ENCODE data around the gene ZNF74. TPM values are rescaled to one million over a fixed set of nuclear protein-coding genes. Genes with fewer than 3 reads are reported as not detected.

Gene ZNF74
- polyA plus RNA-seq, 2 of the 4 experiments (the other 2 are of a cell fraction): 4.3 to 7.4 TPM

DNA sequence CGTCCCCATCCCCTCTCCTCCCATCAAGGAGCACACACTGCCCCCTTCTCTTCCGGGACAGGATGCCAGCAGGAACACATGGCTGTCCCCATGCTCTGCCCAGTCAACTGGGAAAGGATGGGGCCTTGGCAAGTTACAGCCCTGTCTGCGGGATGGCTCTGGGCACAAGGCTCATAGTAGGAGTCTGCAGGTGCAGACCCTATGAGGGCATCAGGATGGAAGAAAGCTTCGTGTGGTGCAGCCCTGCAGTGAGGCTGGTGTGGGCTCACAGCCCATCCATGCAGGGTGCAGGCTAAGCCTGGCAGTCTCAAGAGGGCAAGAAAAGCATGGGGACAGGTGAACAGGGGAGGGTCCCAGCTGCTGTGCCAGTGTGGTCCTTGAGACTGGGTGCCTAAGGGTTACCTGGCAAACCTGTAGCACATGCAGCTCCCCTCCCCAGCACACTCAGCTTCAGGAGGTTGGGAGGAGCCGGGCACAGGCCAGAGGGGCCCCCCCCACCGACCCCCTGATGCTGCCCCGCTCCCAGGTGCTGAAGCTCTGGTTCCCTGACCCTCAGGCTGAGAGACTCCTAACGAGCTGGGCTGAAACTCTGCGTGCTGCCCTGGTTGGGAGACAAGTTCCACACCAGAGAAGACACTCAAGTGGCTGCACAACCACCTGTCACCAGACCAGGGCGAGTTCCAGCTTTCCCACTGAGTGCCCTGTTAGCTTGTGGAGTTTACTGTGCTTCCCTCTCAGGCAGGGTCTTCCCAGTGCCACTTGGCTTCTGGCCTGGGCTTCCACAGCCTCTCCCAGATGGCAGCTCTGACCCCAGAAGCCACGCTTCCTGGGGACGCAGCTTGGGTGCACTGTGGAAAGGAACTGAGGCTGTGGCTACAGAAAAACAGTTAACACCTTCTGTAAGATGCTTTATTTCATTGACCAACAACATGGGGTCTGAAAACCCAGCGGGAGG lies 47.0 kb downstream of the ZNF74 start:
- no peak overlapping the region for H3K27ac ChIP-seq
- H3K4me1 ChIP-seq: no peaks in the 10 kb centered on the region
- DNase-seq (ENCODE audit: low read depth in 1 of 2, low spot score in 1 of 2): no peak
- TF ChIP-seq, protein P1, sequence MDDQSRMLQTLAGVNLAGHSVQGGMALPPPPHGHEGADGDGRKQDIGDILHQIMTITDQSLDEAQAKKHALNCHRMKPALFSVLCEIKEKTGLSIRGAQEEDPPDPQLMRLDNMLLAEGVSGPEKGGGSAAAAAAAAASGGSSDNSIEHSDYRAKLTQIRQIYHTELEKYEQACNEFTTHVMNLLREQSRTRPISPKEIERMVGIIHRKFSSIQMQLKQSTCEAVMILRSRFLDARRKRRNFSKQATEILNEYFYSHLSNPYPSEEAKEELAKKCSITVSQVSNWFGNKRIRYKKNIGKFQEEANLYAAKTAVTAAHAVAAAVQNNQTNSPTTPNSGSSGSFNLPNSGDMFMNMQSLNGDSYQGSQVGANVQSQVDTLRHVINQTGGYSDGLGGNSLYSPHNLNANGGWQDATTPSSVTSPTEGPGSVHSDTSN (IDR thresholded peaks at IDR 0.05): no peak
- TF ChIP-seq, protein P2, sequence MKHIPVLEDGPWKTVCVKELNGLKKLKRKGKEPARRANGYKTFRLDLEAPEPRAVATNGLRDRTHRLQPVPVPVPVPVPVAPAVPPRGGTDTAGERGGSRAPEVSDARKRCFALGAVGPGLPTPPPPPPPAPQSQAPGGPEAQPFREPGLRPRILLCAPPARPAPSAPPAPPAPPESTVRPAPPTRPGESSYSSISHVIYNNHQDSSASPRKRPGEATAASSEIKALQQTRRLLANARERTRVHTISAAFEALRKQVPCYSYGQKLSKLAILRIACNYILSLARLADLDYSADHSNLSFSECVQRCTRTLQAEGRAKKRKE (CRISPR knock-in tag; IDR thresholded peaks at IDR 0.05; ENCODE audit: low read depth): no peak
- TF ChIP-seq JUN (IDR thresholded peaks at IDR 0.05) (no peak), BHLHE40 (IDR thresholded peaks at IDR 0.05; ENCODE audit: low read depth, low read length) (no peak), GATA3 (IDR thresholded peaks at IDR 0.05; ENCODE audit: borderline replicate concordance) (no peak), CBX8 (IDR thresholded peaks at IDR 0.05) (no peak), HOXB5 (CRISPR knock-in tag; IDR thresholded peaks at IDR 0.05) (no peak), CHD4 (IDR thresholded peaks at IDR 0.05; ENCODE audit: borderline replicate concordance) (no peak), PHF8 (IDR thresholded peaks at IDR 0.05; ENCODE audit: borderline replicate concordance, low read depth) (no peak), FOXS1 (CRISPR knock-in tag; IDR thresholded peaks at IDR 0.05) (no peak), TP53 (CRISPR knock-in tag; IDR thresholded peaks at IDR 0.05) (no peak), HOXB13 (CRISPR knock-in tag; IDR thresholded peaks at IDR 0.05; ENCODE audit: low read depth) (no peak), ZSCAN20 (CRISPR knock-in tag; IDR thresholded peaks at IDR 0.05) (no peak), NPAS2 (CRISPR knock-in tag; IDR thresholded peaks at IDR 0.05; ENCODE audit: borderline replicate concordance) (no peak), JUNB (IDR thresholded peaks at IDR 0.05) (no peak), EHMT2 (IDR thresholded peaks at IDR 0.05; ENCODE audit: low read depth) (no peak), POLR2A (IDR thresholded peaks at IDR 0.05; ENCODE audit: low read length) (no peak)
- TF ChIP-seq, protein P3, sequence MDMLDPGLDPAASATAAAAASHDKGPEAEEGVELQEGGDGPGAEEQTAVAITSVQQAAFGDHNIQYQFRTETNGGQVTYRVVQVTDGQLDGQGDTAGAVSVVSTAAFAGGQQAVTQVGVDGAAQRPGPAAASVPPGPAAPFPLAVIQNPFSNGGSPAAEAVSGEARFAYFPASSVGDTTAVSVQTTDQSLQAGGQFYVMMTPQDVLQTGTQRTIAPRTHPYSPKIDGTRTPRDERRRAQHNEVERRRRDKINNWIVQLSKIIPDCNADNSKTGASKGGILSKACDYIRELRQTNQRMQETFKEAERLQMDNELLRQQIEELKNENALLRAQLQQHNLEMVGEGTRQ (IDR thresholded peaks at IDR 0.05): no peak
- TF ChIP-seq, protein P4, sequence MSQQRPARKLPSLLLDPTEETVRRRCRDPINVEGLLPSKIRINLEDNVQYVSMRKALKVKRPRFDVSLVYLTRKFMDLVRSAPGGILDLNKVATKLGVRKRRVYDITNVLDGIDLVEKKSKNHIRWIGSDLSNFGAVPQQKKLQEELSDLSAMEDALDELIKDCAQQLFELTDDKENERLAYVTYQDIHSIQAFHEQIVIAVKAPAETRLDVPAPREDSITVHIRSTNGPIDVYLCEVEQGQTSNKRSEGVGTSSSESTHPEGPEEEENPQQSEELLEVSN (IDR thresholded peaks at IDR 0.05; ENCODE audit: borderline replicate concordance, low read depth): no peak
- WGBS (ENCODE audit: missing lambda C conversion rate): 52% methylated on average over 7 of the region's 13 CpGs
- ChIA-PET POLR2A (no interaction called here), CTCF (interaction anchor here (0.7 to 1.4 kb wide), 3 partner anchors 13 to 23 kb away, joined by 3 to 4 read pairs (median 4); no protein-coding TSS in a partner anchor)
- H3K4me3 ChIP-seq: no peak overlapping the region
- no peak for FAIRE-seq
- ATAC-seq: no peak
- no peak overlapping the region for H3K4me2 ChIP-seq
- no peaks in the 10 kb centered on the region for H3K9me3 ChIP-seq

DNA sequence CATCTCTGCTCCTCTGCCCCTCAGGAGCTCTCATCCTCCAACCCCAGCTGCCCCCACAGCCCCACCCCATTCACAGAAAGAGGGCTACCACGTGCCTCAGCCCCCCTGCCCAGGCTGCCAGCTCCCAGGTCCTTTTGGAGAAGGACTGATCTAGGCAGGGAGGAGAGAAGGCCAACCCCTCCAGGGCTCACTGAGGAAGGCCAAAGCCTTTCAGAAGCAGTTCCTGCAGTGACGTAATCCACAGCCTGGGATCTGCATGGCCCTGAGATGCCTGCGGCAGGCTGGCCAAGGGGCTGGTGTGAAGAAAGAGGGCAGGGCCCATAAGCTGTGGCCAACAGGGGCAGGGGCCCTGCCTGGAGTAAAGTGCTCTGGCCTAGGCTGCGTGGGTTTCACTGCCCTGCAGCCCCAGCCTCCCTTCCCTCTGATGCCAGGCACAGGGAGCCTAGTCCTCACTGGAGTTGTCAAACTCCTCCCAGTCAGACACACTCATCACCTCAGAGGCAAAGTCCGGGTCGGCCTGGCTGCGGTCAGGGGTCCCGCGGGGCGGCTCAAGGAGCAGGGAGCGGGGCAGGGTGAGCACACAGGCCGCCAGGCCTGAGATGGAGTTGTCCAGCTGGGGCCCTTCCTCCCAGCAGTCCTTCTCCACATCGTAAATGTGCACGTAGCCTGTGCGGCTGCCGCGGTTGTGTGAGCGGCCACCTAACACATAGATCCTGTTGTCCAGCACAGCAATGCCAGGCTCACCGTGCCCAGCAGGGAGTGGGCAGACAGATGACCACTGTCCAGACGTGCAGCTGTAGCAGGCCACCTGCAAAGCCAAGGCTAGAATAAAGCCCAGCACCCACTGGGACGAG lies 47.9 kb downstream of the ZNF74 start:
- no peak for DNase-seq (ENCODE audit: low read depth in 1 of 2, low spot score in 1 of 2)
- no peak overlapping the region for H3K4me2 ChIP-seq
- H3K4me3 ChIP-seq: no peak overlapping the region
- no peaks in the 10 kb centered on the region for H3K4me1 ChIP-seq
- no peaks in the 10 kb centered on the region for H3K9me3 ChIP-seq
- H3K27ac ChIP-seq: no peak overlapping the region
- POLR2A ChIA-PET: no interaction called here
- no peak for FAIRE-seq
- 93% methylated on average over 11 of the region's 21 CpGs for WGBS (ENCODE audit: missing lambda C conversion rate)
- ATAC-seq: no peak
- CTCF ChIA-PET: interaction anchor here (0.7 to 1.4 kb wide), 2 partner anchors 14 to 24 kb away, joined by 3 to 4 read pairs; no protein-coding TSS in a partner anchor
- TF ChIP-seq CBX8 (IDR thresholded peaks at IDR 0.05) (no peak), RNF2 (IDR thresholded peaks at IDR 0.05; ENCODE audit: borderline replicate concordance, low read depth) (no peak), MAZ (IDR thresholded peaks at IDR 0.05; ENCODE audit: borderline replicate concordance, low read depth, low read length) (no peak), EHMT2 (IDR thresholded peaks at IDR 0.05; ENCODE audit: low read depth) (no peak), JUNB (IDR thresholded peaks at IDR 0.05) (no peak), RARB (CRISPR knock-in tag; IDR thresholded peaks at IDR 0.05) (no peak), CHD4 (IDR thresholded peaks at IDR 0.05; ENCODE audit: borderline replicate concordance) (no peak), EP300 (IDR thresholded peaks at IDR 0.05) (no peak), ZSCAN20 (CRISPR knock-in tag; IDR thresholded peaks at IDR 0.05) (no peak), RFX5 (IDR thresholded peaks at IDR 0.05) (no peak), FOSL2 (IDR thresholded peaks at IDR 0.05) (no peak), FOSL2 (CRISPR knock-in tag; IDR thresholded peaks at IDR 0.05) (no peak)
- TF ChIP-seq, protein P5, sequence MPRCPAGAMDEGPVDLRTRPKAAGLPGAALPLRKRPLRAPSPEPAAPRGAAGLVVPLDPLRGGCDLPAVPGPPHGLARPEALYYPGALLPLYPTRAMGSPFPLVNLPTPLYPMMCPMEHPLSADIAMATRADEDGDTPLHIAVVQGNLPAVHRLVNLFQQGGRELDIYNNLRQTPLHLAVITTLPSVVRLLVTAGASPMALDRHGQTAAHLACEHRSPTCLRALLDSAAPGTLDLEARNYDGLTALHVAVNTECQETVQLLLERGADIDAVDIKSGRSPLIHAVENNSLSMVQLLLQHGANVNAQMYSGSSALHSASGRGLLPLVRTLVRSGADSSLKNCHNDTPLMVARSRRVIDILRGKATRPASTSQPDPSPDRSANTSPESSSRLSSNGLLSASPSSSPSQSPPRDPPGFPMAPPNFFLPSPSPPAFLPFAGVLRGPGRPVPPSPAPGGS (IDR thresholded peaks at IDR 0.05): no peak
- TF ChIP-seq, protein P6, sequence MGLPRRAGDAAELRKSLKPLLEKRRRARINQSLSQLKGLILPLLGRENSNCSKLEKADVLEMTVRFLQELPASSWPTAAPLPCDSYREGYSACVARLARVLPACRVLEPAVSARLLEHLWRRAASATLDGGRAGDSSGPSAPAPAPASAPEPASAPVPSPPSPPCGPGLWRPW (IDR thresholded peaks at IDR 0.05): no peak
- TF ChIP-seq, protein P7, sequence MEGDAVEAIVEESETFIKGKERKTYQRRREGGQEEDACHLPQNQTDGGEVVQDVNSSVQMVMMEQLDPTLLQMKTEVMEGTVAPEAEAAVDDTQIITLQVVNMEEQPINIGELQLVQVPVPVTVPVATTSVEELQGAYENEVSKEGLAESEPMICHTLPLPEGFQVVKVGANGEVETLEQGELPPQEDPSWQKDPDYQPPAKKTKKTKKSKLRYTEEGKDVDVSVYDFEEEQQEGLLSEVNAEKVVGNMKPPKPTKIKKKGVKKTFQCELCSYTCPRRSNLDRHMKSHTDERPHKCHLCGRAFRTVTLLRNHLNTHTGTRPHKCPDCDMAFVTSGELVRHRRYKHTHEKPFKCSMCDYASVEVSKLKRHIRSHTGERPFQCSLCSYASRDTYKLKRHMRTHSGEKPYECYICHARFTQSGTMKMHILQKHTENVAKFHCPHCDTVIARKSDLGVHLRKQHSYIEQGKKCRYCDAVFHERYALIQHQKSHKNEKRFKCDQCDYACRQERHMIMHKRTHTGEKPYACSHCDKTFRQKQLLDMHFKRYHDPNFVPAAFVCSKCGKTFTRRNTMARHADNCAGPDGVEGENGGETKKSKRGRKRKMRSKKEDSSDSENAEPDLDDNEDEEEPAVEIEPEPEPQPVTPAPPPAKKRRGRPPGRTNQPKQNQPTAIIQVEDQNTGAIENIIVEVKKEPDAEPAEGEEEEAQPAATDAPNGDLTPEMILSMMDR (IDR thresholded peaks at IDR 0.05): no peak
